ENCODE measurements around the gene GLIS1. TPM values are rescaled to one million over a fixed set of nuclear protein-coding genes. Genes with fewer than 3 reads are reported as not detected.
A peak's percentile ranks its signal among the peaks of the same experiment; 100 is the strongest.

GLIS1 gene
- total and polyA plus RNA-seq, 8 donors: 0.06 to 0.26 (median 0.13) TPM; not detected in 4

DNA sequence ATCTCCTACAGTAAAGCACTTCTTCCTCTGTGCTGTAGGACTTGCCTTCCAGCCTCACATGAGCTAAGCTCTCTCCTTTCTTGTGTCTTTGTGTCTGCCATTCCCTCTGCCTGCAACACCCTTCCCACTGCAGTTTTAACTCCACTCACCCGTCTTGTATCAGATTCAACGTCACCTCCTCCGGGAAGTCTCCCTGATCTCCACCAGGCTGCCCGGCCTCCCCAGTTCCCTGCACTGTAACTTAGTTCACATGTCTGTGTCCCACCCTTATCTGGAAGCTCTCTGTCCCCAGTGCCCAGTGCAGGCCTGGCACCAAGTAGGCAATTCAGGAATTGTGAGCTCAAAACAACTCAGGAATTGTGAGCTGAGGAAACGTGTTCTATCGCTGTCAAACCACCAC, 96.4 kb downstream of the GLIS1 start:
- no peaks in the 10 kb centered on the region for H3K36me3 ChIP-seq
- intact Hi-C loops (cut with DNase I): no loop called here
- no peaks in the 10 kb centered on the region for H3K4me1 ChIP-seq
- H3K4me3 ChIP-seq: no peak overlapping the region
- TF ChIP-seq, protein P1, sequence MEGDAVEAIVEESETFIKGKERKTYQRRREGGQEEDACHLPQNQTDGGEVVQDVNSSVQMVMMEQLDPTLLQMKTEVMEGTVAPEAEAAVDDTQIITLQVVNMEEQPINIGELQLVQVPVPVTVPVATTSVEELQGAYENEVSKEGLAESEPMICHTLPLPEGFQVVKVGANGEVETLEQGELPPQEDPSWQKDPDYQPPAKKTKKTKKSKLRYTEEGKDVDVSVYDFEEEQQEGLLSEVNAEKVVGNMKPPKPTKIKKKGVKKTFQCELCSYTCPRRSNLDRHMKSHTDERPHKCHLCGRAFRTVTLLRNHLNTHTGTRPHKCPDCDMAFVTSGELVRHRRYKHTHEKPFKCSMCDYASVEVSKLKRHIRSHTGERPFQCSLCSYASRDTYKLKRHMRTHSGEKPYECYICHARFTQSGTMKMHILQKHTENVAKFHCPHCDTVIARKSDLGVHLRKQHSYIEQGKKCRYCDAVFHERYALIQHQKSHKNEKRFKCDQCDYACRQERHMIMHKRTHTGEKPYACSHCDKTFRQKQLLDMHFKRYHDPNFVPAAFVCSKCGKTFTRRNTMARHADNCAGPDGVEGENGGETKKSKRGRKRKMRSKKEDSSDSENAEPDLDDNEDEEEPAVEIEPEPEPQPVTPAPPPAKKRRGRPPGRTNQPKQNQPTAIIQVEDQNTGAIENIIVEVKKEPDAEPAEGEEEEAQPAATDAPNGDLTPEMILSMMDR (IDR thresholded peaks at IDR 0.05): no peak
- H3K9me3 ChIP-seq: no peaks in the 10 kb centered on the region
- FAIRE-seq (no peak), DNase-seq (peak in 1 of 6 donors; percentile 18), ATAC-seq (no peak)
- H3K27ac ChIP-seq: no peak overlapping the region
- 71 to 90% methylated on average over 6 of the region's 6 CpGs for WGBS, 2 donors
- H3K27me3 ChIP-seq: no peaks in the 10 kb centered on the region

- intact Hi-C loops (cut with DNase I): no loop called here
- no peak for ATAC-seq
- peak in 1 of 6 donors; percentile 6 for DNase-seq
- H3K4me3 ChIP-seq: no peak overlapping the region
- no peaks in the 10 kb centered on the region for H3K4me1 ChIP-seq
- no peak overlapping the region for H3K27ac ChIP-seq
- H3K36me3 ChIP-seq: no peaks in the 10 kb centered on the region
- H3K9me3 ChIP-seq: no peaks in the 10 kb centered on the region
- no peaks in the 10 kb centered on the region for H3K27me3 ChIP-seq
- 74 to 86% methylated on average over 7 of the region's 7 CpGs for WGBS, 2 donors
- FAIRE-seq: no peak
- TF ChIP-seq, protein P1 (IDR thresholded peaks at IDR 0.05): no peak
Observed at GRCh38 chr1:53642215-53642555, 96.8 kb downstream of the GLIS1 start.

- H3K4me3 ChIP-seq: no peak overlapping the region
- H3K4me1 ChIP-seq: no peaks in the 10 kb centered on the region
- H3K27ac ChIP-seq: no peak overlapping the region
- no peaks in the 10 kb centered on the region for H3K27me3 ChIP-seq
- DNase-seq: peak in 1 of 6 donors; percentile 47
- H3K9me3 ChIP-seq: no peaks in the 10 kb centered on the region
- no peaks in the 10 kb centered on the region for H3K36me3 ChIP-seq
- 74 to 82% methylated on average over 9 of the region's 9 CpGs for WGBS, 2 donors
- FAIRE-seq: no peak
- TF ChIP-seq, protein P1 (IDR thresholded peaks at IDR 0.05): no peak
- no peak for ATAC-seq
- intact Hi-C loops (cut with DNase I): no loop called here
Observed at GRCh38 chr1:53641481-53642214, 97.3 kb downstream of the GLIS1 start.

DNA sequence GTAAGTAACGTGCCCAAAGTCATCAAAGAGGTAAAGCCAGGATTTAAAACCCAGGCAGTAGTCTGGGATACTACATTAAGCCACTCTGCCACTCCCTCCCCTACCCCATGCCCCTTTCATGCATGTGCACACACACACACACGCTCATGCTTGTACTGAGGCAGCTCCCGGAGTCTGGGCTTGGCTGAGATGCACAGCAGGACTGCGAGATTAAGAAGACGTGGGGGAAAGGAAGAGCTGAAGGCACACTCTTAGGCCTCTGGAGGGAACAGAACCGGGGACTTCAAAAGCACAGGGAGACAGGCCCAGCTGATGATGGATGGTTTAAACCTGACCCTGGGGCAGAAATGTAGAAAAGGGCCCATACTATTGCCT, 98.3 kb downstream of the GLIS1 start:
- Histone ChIP-seq H3K4me1 (no peaks in the 10 kb centered on the region), H3K27me3 (no peaks in the 10 kb centered on the region), H3K27ac (no peak overlapping the region), H3K36me3 (no peaks in the 10 kb centered on the region), H3K9me3 (no peaks in the 10 kb centered on the region), H3K4me3 (no peak overlapping the region)
- intact Hi-C loops (cut with DNase I): no loop called here
- WGBS, 2 donors: 57 to 72% methylated on average over 6 of the region's 6 CpGs
- ATAC-seq: no peak
- peak in 2 of 6 donors; percentile 6 to 29 for DNase-seq
- FAIRE-seq: no peak
- TF ChIP-seq, protein P1 (IDR thresholded peaks at IDR 0.05): no peak

DNA sequence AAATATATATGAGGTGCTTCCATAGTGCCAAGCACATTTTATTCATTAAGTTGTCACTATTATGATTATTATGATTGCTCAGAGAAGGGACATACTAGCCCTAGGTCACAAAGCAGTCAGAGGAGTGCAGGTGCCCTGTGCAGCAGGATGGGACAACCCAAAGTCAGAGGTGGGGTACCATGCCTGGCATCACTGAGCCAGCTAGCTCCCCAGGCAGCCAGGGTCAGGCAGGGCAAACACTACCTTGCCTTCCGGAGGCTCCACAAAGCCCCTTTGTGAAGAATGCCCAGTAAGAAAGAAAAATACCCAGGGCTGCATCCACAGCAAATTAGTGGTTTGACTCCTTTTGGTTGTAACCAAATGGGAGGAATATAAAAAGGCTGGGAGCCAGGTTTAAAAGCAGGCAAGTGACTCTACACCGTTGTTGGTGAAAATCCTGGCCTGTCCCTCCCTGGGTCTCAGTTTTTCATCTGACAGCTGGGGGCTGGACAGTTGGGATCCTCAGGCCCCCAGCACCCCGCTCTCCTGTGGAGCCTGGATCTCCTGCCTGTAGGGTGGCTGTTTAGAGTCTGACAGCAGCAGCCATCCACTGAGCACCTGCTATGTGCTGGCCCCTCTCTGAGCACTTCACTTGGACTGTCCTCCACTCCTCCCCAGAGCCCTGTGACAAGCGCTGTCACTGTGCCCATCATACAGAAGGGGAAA, 98.8 kb downstream of the GLIS1 start:
- H3K27ac ChIP-seq: no peak overlapping the region
- TF ChIP-seq, protein P1 (IDR thresholded peaks at IDR 0.05): no peak

More for the DNA sequence above, 98.8 kb downstream of the GLIS1 start:
- no peak for FAIRE-seq
- Histone ChIP-seq H3K27me3 (no peaks in the 10 kb centered on the region), H3K4me1 (no peaks in the 10 kb centered on the region), H3K9me3 (no peaks in the 10 kb centered on the region), H3K36me3 (no peaks in the 10 kb centered on the region), H3K4me3 (no peak overlapping the region)
- DNase-seq: peak in 2 of 6 donors; percentile 12 to 14
- 68 to 73% methylated on average over 4 of the region's 4 CpGs for WGBS, 2 donors
- ATAC-seq: no peak
- intact Hi-C loops (cut with DNase I): no loop called here
